GM12878 (cell line): Measurements from ENCODE around the gene ETV3L.

Experiments
- CBFB ChIP-seq: IDR thresholded peaks from 2 replicates; pipeline ENCODE4 v1.6.1; 2016; ENCODE audit warnings: antibody characterized with exemption, low read depth
- CHD4 ChIP-seq: fragments of 200-600 bp; sonication (generic); IDR thresholded peaks from 2 replicates; pipeline ENCODE4 v1.6.1; 2016; ENCODE audit warnings: mild to moderate bottlenecking
- CTCF ChIP-seq, 3 experiments: IDR thresholded peaks in 2 of 3; conservative IDR thresholded peaks in 1 of 3; 2 replicates each; pipeline ENCODE4 v1.5.1; 2011; ENCODE audit warnings: low read depth in 3 of 3, low read length in 3 of 3, mild to moderate bottlenecking in 3 of 3, control low read depth in 2 of 3, moderate library complexity in 2 of 3, inconsistent platforms in 1 of 3, mixed read lengths in 1 of 3; ENCODE audit not compliant: control insufficient read depth in 2 of 3, insufficient read depth in 1 of 3; ENCODE audit errors: extremely low read depth in 1 of 3
- EZH2 ChIP-seq: IDR thresholded peaks from 2 replicates; pipeline ENCODE4 v1.6.1; 2012; ENCODE audit warnings: low read depth, mild to moderate bottlenecking, control low read depth, inconsistent platforms, low read length, borderline replicate concordance; ENCODE audit not compliant: control insufficient read depth
- GABPA ChIP-seq: IDR thresholded peaks from 2 replicates; pipeline ENCODE4 v1.6.1; 2014; ENCODE audit warnings: antibody characterized with exemption, low read depth, mild to moderate bottlenecking, inconsistent platforms
- HDAC2 ChIP-seq: fragments of 200-600 bp; sonication (generic); IDR thresholded peaks from 2 replicates; pipeline ENCODE4 v1.6.1; 2017
- NR2F1 ChIP-seq: fragments of 450-650 bp; conservative IDR thresholded peaks from 2 replicates; pipeline ENCODE4 v1.6.1; 2017; ENCODE audit warnings: mild to moderate bottlenecking
- POLR2A ChIP-seq: IDR thresholded peaks from 2 replicates; pipeline ENCODE4 v1.6.1; 2011; ENCODE audit warnings: low read depth, mild to moderate bottlenecking, low read length
- RAD21 ChIP-seq: IDR thresholded peaks from 2 replicates; pipeline ENCODE4 v1.6.1; 2011; ENCODE audit warnings: mild to moderate bottlenecking, low read depth, low read length, moderate library complexity; ENCODE audit not compliant: insufficient read depth
- SIN3A ChIP-seq: IDR thresholded peaks from 2 replicates; pipeline ENCODE4 v1.6.1; 2012; ENCODE audit warnings: low read depth, low read length, improper control_type of control experiment
- TF ChIP-seq, protein P1 (sequence below): fragments of 450-650 bp; IDR thresholded peaks from 2 replicates; pipeline ENCODE4 v1.6.1; 2016; ENCODE audit warnings: mild to moderate bottlenecking
- TF ChIP-seq, protein P2 (sequence below): IDR thresholded peaks from 2 replicates; pipeline ENCODE4 v1.6.1; 2011; ENCODE audit warnings: low read depth, low read length, improper control_type of control experiment, borderline replicate concordance

- no peak for TF ChIP-seq HDAC2
- no peak for TF ChIP-seq POLR2A
- no peak for TF ChIP-seq RAD21
- no peak for TF ChIP-seq CTCF (IDR thresholded peaks at IDR 0.05 in 2 of 3, conservative IDR thresholded peaks at IDR 0.05 in 1 of 3; ENCODE audit: control insufficient read depth in 2 of 3, extremely low read depth in 1 of 3, insufficient read depth in 1 of 3, low read depth in 3 of 3, low read length in 3 of 3)
- no peak for TF ChIP-seq NR2F1
- TF ChIP-seq GABPA, result no peak
- TF ChIP-seq SIN3A, result no peak
- no peak for TF ChIP-seq CBFB
- TF ChIP-seq, protein P1, sequence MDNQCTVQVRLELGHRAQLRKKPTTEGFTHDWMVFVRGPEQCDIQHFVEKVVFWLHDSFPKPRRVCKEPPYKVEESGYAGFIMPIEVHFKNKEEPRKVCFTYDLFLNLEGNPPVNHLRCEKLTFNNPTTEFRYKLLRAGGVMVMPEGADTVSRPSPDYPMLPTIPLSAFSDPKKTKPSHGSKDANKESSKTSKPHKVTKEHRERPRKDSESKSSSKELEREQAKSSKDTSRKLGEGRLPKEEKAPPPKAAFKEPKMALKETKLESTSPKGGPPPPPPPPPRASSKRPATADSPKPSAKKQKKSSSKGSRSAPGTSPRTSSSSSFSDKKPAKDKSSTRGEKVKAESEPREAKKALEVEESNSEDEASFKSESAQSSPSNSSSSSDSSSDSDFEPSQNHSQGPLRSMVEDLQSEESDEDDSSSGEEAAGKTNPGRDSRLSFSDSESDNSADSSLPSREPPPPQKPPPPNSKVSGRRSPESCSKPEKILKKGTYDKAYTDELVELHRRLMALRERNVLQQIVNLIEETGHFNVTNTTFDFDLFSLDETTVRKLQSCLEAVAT, result no peak
- TF ChIP-seq EZH2, result no peak
- no peak for TF ChIP-seq CHD4
- TF ChIP-seq, protein P2, sequence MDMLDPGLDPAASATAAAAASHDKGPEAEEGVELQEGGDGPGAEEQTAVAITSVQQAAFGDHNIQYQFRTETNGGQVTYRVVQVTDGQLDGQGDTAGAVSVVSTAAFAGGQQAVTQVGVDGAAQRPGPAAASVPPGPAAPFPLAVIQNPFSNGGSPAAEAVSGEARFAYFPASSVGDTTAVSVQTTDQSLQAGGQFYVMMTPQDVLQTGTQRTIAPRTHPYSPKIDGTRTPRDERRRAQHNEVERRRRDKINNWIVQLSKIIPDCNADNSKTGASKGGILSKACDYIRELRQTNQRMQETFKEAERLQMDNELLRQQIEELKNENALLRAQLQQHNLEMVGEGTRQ, result no peak
Measured at GRCh38 chr1:157090771-157091170, 8.8 kb downstream of the ETV3L start.
